Measurements from ENCODE around the gene TTLL12. TPM values are rescaled to one million over a fixed set of nuclear protein-coding genes. Genes with fewer than 3 reads are reported as not detected.
A peak's percentile ranks its signal among the peaks of the same experiment; 100 is the strongest.

TTLL12 gene
- total and polyA plus RNA-seq, 2 donors from 2014 or later = 11.5 to 26.3 TPM

- FAIRE-seq (no peak), DNase-seq (peak in 1 of 5 donors; percentile 48)
- no peaks in the 10 kb centered on the region for H3K9me3 ChIP-seq (ENCODE audit: control insufficient read depth in 2 of 3, insufficient read depth in 1 of 3, low read length in 3 of 3)
- peaks cover 0 to 13% (median 4%) of the 10 kb centered on the region in 3 donors for H3K36me3 ChIP-seq (ENCODE audit: control insufficient read depth in 2 of 3, insufficient read depth in 3 of 3, low read length in 3 of 3)
- intact Hi-C loops (cut with DNase I) = no loop called here
- H3K9ac ChIP-seq (ENCODE audit: low read length in 3 of 3) = no peak overlapping the region
- no peak overlapping the region for H3K4me3 ChIP-seq (ENCODE audit: low read length in 3 of 3)
- no peaks in the 10 kb centered on the region for H3K27me3 ChIP-seq (ENCODE audit: control insufficient read depth, insufficient read depth, low read length)
- TF ChIP-seq CTCF (IDR thresholded peaks at IDR 0.05; ENCODE audit: borderline replicate concordance, extremely low read depth, insufficient read depth) = no peak
- H3K27ac ChIP-seq (ENCODE audit: low read depth in 2 of 2, low read length in 2 of 2) = no peak overlapping the region
- no peaks in the 10 kb centered on the region for H3K4me1 ChIP-seq (ENCODE audit: control insufficient read depth in 2 of 3, insufficient read depth in 2 of 3, low read depth in 1 of 3, low read length in 3 of 3)
Observed at GRCh38 chr22:43172191-43172590, 14.7 kb downstream of the TTLL12 start.

- no peaks in the 10 kb centered on the region for H3K9me3 ChIP-seq (ENCODE audit: control insufficient read depth in 2 of 3, insufficient read depth in 1 of 3, low read length in 3 of 3)
- DNase-seq = peak in 1 of 5 donors; percentile 59
- no peaks in the 10 kb centered on the region for H3K27me3 ChIP-seq (ENCODE audit: control insufficient read depth, insufficient read depth, low read length)
- intact Hi-C loops (cut with DNase I) = no loop called here
- no peak overlapping the region for H3K9ac ChIP-seq (ENCODE audit: low read length in 3 of 3)
- peaks cover 0 to 13% (median 4%) of the 10 kb centered on the region in 3 donors for H3K36me3 ChIP-seq (ENCODE audit: control insufficient read depth in 2 of 3, insufficient read depth in 3 of 3, low read length in 3 of 3)
- no peak overlapping the region for H3K27ac ChIP-seq (ENCODE audit: low read depth in 2 of 2, low read length in 2 of 2)
- FAIRE-seq = no peak
- TF ChIP-seq CTCF (IDR thresholded peaks at IDR 0.05; ENCODE audit: borderline replicate concordance, extremely low read depth, insufficient read depth) = no peak
- H3K4me1 ChIP-seq (ENCODE audit: control insufficient read depth in 2 of 3, insufficient read depth in 2 of 3, low read depth in 1 of 3, low read length in 3 of 3) = no peaks in the 10 kb centered on the region
- no peak overlapping the region for H3K4me3 ChIP-seq (ENCODE audit: low read length in 3 of 3)
Observed at GRCh38 chr22:43171607-43172006, 15.3 kb downstream of the TTLL12 start.

GRCh38 chr22:43171019-43171491 lies 15.9 kb downstream of the TTLL12 start:
- H3K36me3 ChIP-seq (ENCODE audit: control insufficient read depth in 2 of 3, insufficient read depth in 3 of 3, low read length in 3 of 3) = peaks cover 0 to 13% (median 4%) of the 10 kb centered on the region in 3 donors

More at GRCh38 chr22:43171019-43171491, 15.9 kb downstream of the TTLL12 start:
- no peaks in the 10 kb centered on the region for H3K27me3 ChIP-seq (ENCODE audit: control insufficient read depth, insufficient read depth, low read length)
- H3K9me3 ChIP-seq (ENCODE audit: control insufficient read depth in 2 of 3, insufficient read depth in 1 of 3, low read length in 3 of 3) = no peaks in the 10 kb centered on the region
- no peak for FAIRE-seq
- H3K4me3 ChIP-seq (ENCODE audit: low read length in 3 of 3) = no peak overlapping the region
- no peak for TF ChIP-seq CTCF (IDR thresholded peaks at IDR 0.05; ENCODE audit: borderline replicate concordance, extremely low read depth, insufficient read depth)
- intact Hi-C loops (cut with DNase I) = no loop called here
- no peak overlapping the region for H3K27ac ChIP-seq (ENCODE audit: low read depth in 2 of 2, low read length in 2 of 2)
- no peak overlapping the region for H3K9ac ChIP-seq (ENCODE audit: low read length in 3 of 3)
- peak in 1 of 5 donors; percentile 55 for DNase-seq
- H3K4me1 ChIP-seq (ENCODE audit: control insufficient read depth in 2 of 3, insufficient read depth in 2 of 3, low read depth in 1 of 3, low read length in 3 of 3) = no peaks in the 10 kb centered on the region
